IPS-15b (cell line): ENCODE data around the gene WDR27.
A peak's percentile ranks its signal among the peaks of the same experiment; 100 is the strongest.

ENCODE experiments used
- H3K27me3 ChIP-seq: one replicate; pipeline ENCODE4 v1.6.1; 2013; ENCODE audit warnings: low read length; ENCODE audit not compliant: control insufficient read depth, insufficient read depth
- H3K36me3 ChIP-seq: one replicate; pipeline ENCODE4 v1.6.1; 2013; ENCODE audit warnings: low read length; ENCODE audit not compliant: control insufficient read depth, insufficient read depth
- H3K4me1 ChIP-seq: one replicate; pipeline ENCODE4 v1.6.1; 2013; ENCODE audit warnings: mild to moderate bottlenecking, low read length; ENCODE audit not compliant: control insufficient read depth, insufficient read depth
- H3K4me3 ChIP-seq: one replicate; pipeline ENCODE4 v1.5.1; 2013; ENCODE audit warnings: low read depth, low read length
- H3K9ac ChIP-seq: one replicate; pipeline ENCODE4 v1.6.1; 2013; ENCODE audit warnings: low read depth, mild to moderate bottlenecking, low read length
- H3K9me3 ChIP-seq: one replicate; pipeline ENCODE4 v1.6.1; 2013; ENCODE audit warnings: mild to moderate bottlenecking, low read length; ENCODE audit not compliant: control insufficient read depth, insufficient read depth

The WDR27 gene

DNA sequence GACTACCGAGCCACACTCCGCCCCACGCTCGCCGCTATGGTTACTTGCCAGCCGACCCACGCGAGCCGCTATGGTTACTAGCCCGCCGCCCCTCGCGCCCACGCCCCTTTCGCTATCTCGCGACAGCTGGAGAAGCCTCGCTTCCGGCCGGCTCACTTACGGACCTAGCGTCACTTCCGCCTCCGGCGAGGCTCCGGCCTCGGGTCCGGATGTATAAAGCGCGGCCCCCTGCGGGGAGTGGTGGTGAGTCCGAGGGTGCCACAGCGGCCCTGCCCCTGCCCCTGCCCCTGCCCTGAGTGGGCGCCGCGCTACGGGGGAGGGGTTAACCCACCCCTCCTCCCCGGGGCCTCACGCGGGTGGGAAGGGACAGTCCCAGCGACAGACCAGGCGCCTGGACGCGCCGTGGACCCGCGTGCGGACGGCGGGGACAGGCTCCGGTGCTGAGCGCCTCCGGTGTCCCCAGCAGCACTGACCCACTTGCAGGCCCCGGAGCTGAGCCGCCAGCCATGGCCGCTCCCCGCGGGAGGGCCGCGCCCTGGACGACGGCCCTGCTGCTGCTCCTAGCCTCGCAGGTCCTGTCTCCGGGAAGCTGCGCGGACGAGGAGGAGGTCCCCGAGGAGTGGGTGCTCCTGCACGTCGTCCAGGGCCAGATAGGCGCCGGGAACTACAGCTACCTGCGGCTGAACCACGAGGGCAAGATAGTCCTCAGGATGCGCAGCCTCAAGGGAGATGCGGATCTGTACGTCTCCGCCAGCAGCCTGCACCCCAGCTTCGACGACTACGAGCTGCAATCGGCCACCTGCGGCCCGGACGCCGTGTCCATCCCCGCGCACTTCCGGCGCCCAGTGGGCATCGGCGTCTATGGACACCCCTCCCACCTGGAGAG, at the start of gene WDR27, which contains the start of gene C6orf120:
Gene WDR27 (minus strand): TSS at position 76 of the 886 bp plus-strand sequence. CDS start 13,024 bp downstream, outside the sequence.
Gene C6orf120 (plus strand): TSS at position 173 of the 886 bp plus-strand sequence. CDS start 334 bp downstream, at position 507.
- H3K9me3 ChIP-seq, result no peaks in the 10 kb centered on the region
- H3K4me3 ChIP-seq, result peak within 1 kb of the TSS; percentile 92
- H3K36me3 ChIP-seq, result peaks cover 12% of the 10 kb centered on the region
- H3K4me1 ChIP-seq, result peaks cover 14% of the 10 kb centered on the region
- H3K27me3 ChIP-seq, result no peaks in the 10 kb centered on the region
- peak within 1 kb of the TSS; percentile 88 for H3K9ac ChIP-seq

DNA sequence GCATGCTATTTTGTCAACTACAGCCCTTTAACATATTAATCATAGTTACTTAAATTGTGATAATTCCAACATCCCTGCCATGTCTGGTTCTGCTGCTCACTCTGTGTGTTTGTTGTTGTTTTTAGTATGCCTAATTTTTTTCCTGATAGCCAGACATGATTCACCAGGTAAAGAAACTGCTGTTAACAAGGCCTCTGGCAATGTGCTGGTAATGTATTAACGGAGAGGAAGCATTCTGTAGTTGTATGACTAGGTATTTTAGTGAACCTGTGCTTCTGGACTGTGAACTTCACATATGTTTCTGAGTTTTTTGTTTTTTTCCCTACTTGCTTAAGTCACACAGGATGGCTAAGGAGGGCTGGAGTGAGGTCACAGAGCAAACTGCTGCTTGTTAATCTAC, 44.7 kb upstream of the WDR27 start:
- Histone ChIP-seq H3K9ac (no peak overlapping the region), H3K27me3 (no peaks in the 10 kb centered on the region), H3K4me3 (no peak overlapping the region), H3K4me1 (peaks cover 9% of the 10 kb centered on the region), H3K36me3 (no peaks in the 10 kb centered on the region), H3K9me3 (no peaks in the 10 kb centered on the region)

- Histone ChIP-seq H3K9ac (no peak overlapping the region), H3K4me3 (no peak overlapping the region), H3K36me3 (no peaks in the 10 kb centered on the region), H3K9me3 (no peaks in the 10 kb centered on the region), H3K27me3 (no peaks in the 10 kb centered on the region), H3K4me1 (peaks cover 4% of the 10 kb centered on the region)
Observed at GRCh38 chr6:169745405-169745804, 43.6 kb upstream of the WDR27 start.

DNA sequence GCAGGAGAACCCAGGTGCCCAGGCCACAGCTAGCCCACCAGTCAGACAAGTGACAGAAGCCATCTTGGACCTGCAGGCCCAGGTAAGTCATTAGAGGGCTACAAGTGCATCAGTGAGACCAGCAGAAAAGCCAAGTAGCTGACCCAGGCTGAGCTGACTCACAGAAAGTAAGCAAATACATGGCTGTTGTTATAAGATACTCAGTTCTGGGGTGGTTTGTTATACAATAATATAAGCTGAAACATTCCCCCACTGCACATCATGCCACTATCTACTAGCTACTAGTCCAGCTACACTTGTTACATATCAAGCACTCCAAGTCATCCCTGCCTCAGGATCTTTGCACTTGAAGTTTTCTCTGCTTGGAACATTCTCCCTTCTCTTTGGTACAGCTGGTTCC, 39.5 kb upstream of the WDR27 start:
- Histone ChIP-seq H3K9me3 (no peaks in the 10 kb centered on the region), H3K36me3 (no peaks in the 10 kb centered on the region), H3K9ac (no peak overlapping the region), H3K4me3 (no peak overlapping the region), H3K4me1 (no peaks in the 10 kb centered on the region), H3K27me3 (no peaks in the 10 kb centered on the region)

- Histone ChIP-seq H3K36me3 (no peaks in the 10 kb centered on the region), H3K4me3 (no peak overlapping the region), H3K27me3 (no peaks in the 10 kb centered on the region), H3K9ac (no peak overlapping the region), H3K9me3 (no peaks in the 10 kb centered on the region), H3K4me1 (no peaks in the 10 kb centered on the region)
Observed at GRCh38 chr6:169738976-169739529, 37.2 kb upstream of the WDR27 start.

- no peaks in the 10 kb centered on the region for H3K4me1 ChIP-seq
- H3K9me3 ChIP-seq, result no peaks in the 10 kb centered on the region
- no peak overlapping the region for H3K4me3 ChIP-seq
- H3K27me3 ChIP-seq, result no peaks in the 10 kb centered on the region
- H3K36me3 ChIP-seq, result no peaks in the 10 kb centered on the region
- no peak overlapping the region for H3K9ac ChIP-seq
Observed at GRCh38 chr6:169738204-169738975, 36.6 kb upstream of the WDR27 start.

DNA sequence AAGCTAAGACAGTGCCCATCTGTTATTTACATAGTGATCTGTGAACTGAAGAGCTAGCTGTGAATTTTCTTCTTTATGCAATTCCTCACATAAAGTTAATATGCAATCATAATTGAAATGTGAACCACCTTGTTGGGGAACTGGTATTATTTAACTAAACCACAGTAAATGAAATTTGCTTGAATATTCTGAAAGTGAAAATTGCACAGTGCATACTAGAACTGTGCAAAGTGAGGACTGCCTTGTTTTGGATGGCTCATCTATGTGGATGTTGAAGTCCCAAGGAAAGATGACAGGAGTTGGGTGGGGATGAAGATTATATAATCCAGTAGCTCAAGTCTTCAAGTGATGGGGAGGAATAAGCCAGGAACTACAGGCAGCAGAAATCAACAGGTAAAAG, 28.1 kb upstream of the WDR27 start:
- H3K4me3 ChIP-seq, result no peak overlapping the region

GRCh38 chr6:169726963-169727362, 25.1 kb upstream of the WDR27 start:
- Histone ChIP-seq H3K9ac (no peak overlapping the region), H3K36me3 (no peaks in the 10 kb centered on the region), H3K4me1 (peaks cover 9% of the 10 kb centered on the region), H3K9me3 (no peaks in the 10 kb centered on the region), H3K4me3 (no peak overlapping the region), H3K27me3 (peaks cover 35% of the 10 kb centered on the region)

More for the DNA sequence above, 28.1 kb upstream of the WDR27 start:
- H3K4me1 ChIP-seq, result peaks cover 5% of the 10 kb centered on the region
- no peak overlapping the region for H3K9ac ChIP-seq
- H3K9me3 ChIP-seq, result no peaks in the 10 kb centered on the region
- no peaks in the 10 kb centered on the region for H3K36me3 ChIP-seq
- peaks cover 23% of the 10 kb centered on the region for H3K27me3 ChIP-seq

DNA sequence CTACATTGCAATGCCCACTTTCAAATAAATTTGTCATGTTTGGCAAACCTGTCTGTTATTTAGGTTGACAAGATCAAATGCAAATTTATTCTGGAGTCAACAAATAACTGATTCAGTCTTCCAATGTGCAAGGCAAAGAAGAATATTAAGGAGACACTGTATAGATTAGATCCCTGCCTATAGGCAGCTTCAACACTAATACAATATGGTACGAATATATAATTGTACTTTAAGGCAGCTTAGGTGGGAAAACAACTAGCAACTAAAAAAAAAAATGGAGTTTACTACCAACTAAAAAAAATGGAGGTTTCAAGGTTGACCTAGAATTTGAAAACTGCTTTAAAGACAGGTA, 24.2 kb upstream of the WDR27 start:
- Histone ChIP-seq H3K9ac (no peak overlapping the region), H3K9me3 (no peaks in the 10 kb centered on the region), H3K36me3 (no peaks in the 10 kb centered on the region), H3K27me3 (peaks cover 36% of the 10 kb centered on the region), H3K4me3 (no peak overlapping the region), H3K4me1 (peaks cover 9% of the 10 kb centered on the region)

GRCh38 chr6:169725125-169726048, 23.6 kb upstream of the WDR27 start:
- peaks cover 9% of the 10 kb centered on the region for H3K4me1 ChIP-seq
- peaks cover 34% of the 10 kb centered on the region for H3K27me3 ChIP-seq
- peak overlapping the region; percentile 87 for H3K9ac ChIP-seq
- no peaks in the 10 kb centered on the region for H3K9me3 ChIP-seq
- H3K4me3 ChIP-seq, result peak overlapping the region; percentile 77
- no peaks in the 10 kb centered on the region for H3K36me3 ChIP-seq
